ENCODE data around the gene XKRX.

XKRX gene

DNA sequence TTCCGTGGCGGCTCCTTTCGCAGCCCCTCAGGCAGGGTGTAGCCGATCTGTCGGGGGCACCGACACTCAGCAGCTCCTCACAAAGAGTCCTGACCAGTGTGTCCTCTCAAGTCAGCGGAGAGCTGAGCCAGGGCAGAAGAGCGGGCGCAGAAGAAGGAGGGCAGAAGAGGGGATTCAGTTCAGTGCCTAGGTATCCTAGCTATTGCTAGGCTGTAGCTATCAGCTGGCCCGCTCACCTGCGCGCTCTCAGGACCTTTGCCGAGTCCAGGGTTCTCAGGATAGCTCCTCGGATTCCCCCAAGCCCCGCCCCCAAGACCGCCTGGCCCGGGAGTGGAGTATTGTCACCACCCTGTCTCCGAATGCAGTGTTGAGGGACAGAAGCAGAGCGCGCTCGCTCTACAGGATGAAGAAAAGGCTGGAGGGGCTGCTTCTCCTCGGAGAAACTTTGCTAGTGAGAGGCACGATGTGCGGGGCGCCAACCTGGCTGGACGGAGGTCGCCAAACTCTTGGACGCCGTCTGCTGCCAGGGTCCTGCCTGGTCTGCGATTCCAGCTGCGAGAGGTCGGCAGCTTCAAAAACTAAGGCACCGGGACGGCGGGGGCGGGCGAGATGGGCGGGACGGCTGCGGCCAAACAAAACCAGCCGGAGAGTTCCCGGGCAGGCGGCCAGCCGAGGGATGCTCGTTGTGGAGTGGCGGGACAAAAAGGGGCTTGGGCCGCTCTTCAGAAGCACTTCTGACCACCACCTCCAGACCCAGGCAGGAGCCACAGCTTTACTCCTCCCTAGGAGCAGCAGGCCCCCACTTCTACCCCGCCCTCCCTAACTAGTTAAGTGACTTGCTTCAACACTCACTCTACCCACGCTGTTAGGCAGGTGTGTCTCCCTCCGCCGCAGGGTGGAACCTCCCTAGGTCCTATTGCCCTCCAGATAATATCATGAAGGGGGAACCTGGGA lies at the start of gene XKRX:
TSS of gene XKRX (minus strand) at position 258 of the 954 bp plus-strand sequence. CDS start 613 bp downstream, outside the sequence.
- DNase-seq, result peak; percentile 11

DNA sequence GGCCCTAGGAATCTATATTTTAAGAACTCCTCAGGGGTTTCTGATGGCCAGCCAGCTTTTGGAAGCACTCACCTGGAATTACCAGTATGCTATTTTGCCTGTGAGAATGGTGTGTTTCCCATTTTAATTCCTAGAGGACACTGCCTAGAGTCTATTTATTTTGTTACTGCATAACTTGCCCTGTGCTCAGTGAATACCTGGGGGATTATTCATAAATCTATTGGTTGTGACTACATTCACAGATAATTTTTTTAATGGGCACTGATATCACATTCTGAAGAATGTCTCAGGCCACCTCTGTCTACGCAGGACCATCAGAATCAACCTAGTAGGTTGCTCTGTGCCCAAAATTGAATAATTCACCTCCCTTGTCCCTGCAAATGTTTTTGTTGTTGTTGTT lies 47.5 kb upstream of the XKRX start:
- no peak for DNase-seq

DNA sequence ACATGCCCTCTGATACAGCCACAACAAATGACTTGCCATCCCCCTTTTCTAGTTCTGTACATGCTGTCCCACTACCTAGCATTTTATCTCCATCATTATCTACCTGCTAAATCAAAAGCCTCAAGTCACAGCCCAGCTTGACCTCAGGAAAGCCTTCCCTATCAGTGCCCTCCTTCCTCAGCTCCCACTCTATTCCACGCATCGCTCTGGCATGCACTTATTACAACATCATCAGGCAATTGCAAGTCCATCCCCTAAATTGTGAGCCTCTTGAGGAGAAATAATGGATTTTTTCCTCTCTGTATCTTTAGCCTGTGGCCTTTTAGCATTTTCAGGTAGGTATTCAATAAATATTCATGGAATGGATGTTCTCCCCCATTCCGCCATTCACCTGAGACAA lies 46.5 kb upstream of the XKRX start:
- no peak for DNase-seq

DNA sequence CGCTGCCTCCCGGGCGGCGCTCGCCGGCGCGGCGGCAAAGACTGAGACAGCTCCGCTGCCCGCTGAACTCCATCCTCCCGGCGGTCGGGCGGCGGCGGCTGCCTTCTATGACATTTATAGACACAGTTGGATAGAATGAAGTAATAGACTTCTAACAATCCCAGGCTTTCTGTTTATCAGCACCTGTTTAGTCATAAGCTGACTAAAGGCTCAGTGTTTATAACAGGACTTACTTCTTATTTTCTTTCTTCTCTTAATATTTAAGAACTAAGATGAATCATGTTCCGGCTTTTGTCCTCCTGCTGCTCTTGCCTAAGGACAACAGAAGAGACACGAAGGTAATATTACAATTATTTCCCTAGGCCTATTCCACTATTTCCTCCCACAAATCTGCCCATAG lies 44.7 kb upstream of the XKRX start:
- DNase-seq, result no peak

DNA sequence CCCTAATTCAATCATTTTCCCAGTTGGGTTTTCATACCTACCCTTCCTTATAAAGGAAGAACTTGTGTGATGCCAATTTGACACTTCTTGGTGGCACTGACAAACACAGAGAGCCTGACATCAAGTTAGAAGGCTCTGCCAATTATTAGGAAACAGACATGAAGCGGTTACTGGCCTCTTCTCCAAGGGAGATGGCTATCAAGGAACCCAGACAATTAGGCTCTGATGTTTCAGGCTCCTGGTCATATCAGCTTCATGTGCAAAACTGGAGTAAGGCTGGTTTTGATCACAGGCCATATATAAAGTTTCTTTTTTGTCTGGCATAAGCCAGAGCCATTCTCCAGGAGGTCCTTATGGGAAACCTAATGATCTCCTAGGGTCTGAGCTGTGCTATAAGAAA lies 41.2 kb upstream of the XKRX start:
- no peak for DNase-seq

GRCh38 chrX:100969408-100969807 lies 40.7 kb upstream of the XKRX start, which contains the start of gene ARL13A:
Gene ARL13A, plus strand, starts transcription at chrX:100969708. Its CDS starts 3,982 bp downstream, at chrX:100973690.
- no peak for DNase-seq

- DNase-seq, result no peak
Measured at GRCh38 chrX:100964362-100964761, 35.6 kb upstream of the XKRX start.

DNA sequence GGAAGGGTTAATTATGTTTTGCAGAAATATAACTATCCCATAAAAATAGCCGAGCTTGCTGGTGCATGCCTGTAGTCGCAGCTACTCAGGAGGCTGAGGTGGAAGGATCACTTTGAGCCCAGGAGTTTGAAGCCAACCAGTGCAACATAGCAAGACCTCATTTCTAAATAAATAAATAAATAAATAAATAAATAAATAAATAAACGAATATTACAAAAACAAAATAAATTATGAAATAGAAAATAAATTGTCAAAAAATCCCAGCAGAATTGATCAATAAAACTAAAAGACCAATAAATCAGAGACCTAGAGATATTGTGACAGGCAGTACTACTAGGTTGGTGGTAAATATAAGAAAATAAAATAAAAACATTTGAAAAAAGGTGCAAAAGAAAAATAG lies 34.1 kb upstream of the XKRX start:
- DNase-seq, result no peak

DNA sequence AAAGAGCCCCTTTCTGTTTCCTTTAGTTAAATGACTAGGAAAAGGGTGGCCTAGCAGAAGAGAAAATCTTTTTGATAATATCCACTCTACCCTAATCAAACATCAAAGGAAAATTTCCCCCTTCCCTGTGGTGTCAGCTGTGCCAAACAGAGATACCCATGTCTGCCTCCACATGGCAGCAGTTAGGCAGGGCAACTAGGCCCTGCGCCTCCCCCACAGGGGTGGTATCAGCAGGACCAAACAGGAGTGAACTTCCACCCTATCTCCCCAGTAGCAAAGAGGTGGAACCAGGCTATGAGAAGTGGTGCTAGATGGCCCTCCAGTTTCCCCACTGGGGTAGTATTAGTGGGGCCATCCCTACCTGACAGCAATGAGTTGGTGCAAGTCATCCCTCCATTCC lies 19.8 kb upstream of the XKRX start:
- DNase-seq, result no peak

DNA sequence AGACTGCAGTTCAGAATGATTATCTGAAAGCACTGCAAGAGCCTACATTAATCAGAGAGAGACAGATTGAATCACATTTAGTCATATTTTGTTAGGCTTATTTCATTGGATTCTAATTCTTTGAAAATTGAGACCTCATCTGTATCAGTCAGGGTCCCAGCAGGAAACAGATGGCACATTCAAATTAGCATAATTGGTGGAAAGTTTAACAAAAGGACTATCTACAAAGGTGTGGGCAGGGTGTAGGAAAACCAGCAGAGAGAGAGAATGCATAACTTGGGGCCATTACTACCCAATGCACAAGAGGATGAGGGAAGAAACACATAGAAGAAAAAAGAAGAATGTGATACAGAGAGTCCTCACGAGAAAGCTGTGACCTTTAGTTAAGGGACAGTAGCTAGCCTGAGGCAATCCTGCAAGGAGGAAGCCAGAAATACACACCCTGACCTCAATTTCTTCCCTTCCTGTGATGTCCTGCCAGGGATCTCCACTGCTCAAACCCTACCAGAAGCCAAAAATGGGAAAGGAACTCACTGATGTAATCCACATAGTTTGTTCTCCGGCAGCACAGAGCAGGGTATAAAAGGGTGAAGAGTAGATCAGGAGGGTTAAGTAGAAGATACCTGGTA lies 17.7 kb upstream of the XKRX start:
- DNase-seq, result no peak

- DNase-seq, result no peak
Measured at GRCh38 chrX:100944601-100945000, 15.9 kb upstream of the XKRX start.

DNA sequence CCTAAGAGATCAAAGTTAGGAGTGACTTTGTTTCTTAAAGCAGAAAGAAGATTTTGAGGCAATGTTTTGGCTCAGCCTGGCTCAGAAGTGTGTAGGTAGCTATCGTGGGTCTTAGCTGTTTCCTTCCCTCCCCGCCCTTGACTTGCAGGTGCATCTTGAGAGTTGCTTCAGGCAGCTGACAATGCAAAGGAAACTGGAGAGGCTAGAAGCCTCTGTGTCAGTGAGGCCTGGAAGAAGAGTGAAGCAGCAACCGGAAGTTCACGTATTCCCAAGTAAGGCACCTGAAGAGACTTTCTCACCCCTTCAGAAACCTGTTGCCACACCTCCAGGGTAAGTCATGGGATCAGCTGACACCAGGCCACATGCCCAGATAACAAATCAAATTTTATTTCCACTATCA lies 10.6 kb upstream of the XKRX start:
- DNase-seq, result no peak

DNA sequence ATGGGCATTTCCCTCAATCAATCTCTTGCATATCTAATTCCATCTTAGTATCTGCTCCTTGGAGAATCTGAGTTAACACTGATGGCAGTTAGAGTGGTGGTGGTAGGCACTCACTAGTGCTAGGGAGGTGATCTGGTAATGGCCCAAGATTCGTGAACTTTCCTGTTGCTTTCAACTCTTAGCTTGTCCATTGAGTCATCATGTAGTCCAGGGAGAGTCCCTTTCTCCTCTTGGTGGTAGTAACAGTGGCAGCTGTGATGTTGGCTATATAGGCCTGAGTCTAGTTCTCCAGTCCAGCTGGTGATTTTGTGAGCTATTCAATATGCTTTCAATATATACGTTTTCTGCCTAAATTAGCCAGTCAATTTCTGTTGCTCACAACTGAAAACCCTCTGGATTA lies 7.0 kb upstream of the XKRX start:
- DNase-seq, result no peak

GRCh38 chrX:100931925-100932285 lies 3.2 kb upstream of the XKRX start:
- DNase-seq, result no peak

GRCh38 chrX:100931218-100931924 lies 2.7 kb upstream of the XKRX start:
- DNase-seq, result no peak

DNA sequence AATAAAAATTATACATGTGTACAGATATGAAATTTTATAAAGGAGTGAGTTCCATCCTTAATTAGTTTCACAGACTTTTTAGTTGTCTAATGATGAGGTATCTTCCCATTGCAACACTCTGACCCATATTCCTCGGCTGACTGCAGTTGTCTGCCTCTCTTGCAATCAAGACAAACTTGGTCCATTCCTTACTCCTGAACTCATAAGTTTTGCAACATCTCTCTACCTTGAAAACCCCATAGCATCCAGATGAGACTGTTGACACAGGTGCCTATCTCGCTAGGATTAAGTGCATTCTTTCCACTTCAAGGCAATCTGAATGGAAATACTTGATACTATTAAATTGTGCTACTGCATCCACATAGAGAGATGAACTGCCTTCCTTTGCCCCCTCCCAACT lies 2.3 kb downstream of the XKRX start:
- no peak for DNase-seq

- no peak for DNase-seq
Measured at GRCh38 chrX:100924375-100924774, 4.3 kb downstream of the XKRX start.

DNA sequence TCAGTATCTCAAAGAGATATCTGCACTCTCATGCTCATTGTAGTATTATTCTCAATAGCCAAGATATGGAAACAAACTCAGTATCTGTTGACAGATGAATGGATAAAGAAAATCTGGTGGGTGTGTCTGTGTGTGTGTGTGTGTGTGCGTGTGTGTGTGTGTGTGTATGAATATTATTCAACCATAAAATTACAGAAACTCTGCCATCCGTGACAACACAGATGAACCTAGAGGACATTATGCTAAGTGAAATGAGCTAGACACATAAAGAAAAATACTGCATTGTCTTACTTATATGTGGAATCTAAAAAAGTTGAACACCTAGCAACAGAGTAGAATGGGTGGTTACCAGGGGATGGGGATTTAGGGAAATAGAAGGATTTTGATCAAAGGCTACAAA lies 13.2 kb downstream of the XKRX start:
- DNase-seq, result no peak

GRCh38 chrX:100913111-100913510 lies 15.6 kb downstream of the XKRX start:
- DNase-seq, result no peak

DNA sequence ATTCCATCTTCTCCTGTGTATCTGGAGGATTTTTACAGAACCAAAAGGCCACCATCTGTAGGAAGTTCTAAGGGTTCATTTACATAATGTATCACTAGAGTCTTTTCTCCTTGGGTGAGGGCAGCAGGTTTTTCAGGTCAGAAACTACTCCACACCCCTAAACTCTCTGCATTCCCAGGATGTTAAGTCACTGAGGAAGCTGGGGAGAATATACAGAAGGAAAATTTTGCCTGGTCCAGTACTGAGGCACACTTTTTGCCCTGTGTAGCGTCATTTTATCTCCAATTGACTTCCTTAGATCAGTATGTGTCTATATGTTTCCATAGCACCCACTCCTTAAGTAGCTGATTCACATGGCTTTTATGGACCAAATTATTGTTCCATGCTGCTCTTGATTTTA lies 17.0 kb downstream of the XKRX start:
- no peak for DNase-seq

DNA sequence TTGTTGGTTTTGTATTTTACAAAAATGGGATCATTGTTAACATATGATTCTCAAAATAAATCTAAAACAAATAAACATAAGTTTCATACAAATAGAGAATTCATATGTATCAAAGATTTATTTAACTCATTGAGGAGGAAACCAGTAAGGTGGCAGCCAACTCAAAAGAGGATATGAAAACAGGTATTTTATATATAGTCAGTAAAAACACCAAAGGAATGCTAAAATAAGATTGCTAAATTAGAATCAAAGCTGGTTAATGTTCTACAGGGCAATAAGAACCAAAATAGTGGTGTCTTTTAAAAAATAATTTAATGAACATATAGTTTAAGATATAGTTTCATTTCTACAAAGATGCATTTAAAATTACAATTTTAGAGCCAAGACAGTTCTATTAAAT lies 23.1 kb downstream of the XKRX start:
- no peak for DNase-seq

- DNase-seq, result no peak
Measured at GRCh38 chrX:100904433-100904832, 24.3 kb downstream of the XKRX start.

DNA sequence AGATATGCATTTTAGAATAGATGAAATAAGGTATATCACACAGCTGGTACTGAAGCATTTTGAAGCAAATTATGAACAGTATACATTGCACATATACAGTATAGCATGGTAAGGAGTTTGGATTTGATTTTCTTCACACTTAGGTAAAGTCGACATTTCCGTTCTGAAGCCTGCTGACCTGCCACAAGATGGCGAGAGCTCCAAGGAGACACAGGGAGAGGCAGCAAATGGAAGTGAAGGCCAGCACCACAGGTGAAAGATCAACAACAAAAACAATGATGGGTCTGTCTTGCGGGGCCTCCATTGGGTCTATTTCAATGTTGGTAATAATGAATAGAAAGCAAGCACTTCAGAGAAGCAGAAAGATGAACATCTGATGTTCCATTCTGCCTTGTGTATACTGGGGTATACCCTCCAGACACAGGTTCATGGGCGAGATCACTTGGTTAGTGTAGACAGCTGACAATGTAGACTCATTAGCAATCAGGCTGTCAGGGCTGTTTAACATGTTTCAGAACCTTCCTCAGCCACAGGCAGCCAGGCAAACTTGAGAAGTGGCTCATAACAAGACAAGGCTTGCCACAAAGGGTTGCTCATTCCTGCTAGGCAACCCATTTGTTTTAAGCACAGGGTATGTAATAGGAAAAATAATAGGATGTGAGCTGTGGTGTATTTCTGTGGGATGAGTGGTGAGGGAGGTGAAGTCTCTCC lies 33.2 kb downstream of the XKRX start:
- DNase-seq, result no peak
